HepG2 (cell line): Measurements from ENCODE around the gene TRMT2A. TPM values are rescaled to one million over a fixed set of nuclear protein-coding genes. Genes with fewer than 3 reads are reported as not detected.

Source experiments
- microRNA counts: library from miRNA; unstranded; fragments of <30 nt; microRNA quantifications from one replicate; lab custom pipeline; 2015
- microRNA-seq: library from miRNA; unstranded; fragments of <30 nt; microRNA quantifications from one replicate; pipeline ENCODE4, GENCODE V29; 2020
- polyA plus RNA-seq, 8 experiments: library from polyadenylated mRNA; depleted of rRNA in 3 of 8; stranded (reverse) in 7 of 8; unstranded in 1 of 8; fragments of >200 nt; fragmentation: Illumina TruSeq in 4 of 8; extraction: Trizol in 4 of 8; gene quantifications; 2 replicates each; pipeline versions ENCODE4 v1.2.1 to v1.2.3, GENCODE V29; 2011 to 2016; ENCODE audit warnings: low read depth in 4 of 8, missing spikeins in 1 of 8, mixed read lengths in 1 of 8; ENCODE audit not compliant: insufficient read depth in 1 of 8
- small RNA-seq, 3 experiments: library from RNA; depleted of rRNA; stranded (forward); fragments of <200 nt; gene quantifications; one replicate each; pipeline ENCODE3, GENCODE V24; 2012; ENCODE audit warnings: low read depth in 2 of 3, low replicate concordance in 1 of 3; ENCODE audit not compliant: insufficient read length in 3 of 3, insufficient read depth in 2 of 3
- total RNA-seq, 5 experiments: library from RNA; depleted of rRNA; stranded (reverse); fragments of >200 nt; fragmentation: Illumina TruSeq; extraction: Trizol; gene quantifications; 2 replicates each; pipeline ENCODE4 v1.2.3, GENCODE V29; 2016; ENCODE audit warnings: low read depth in 1 of 5

The TRMT2A gene
- total and polyA plus RNA-seq, 2 of the 13 experiments (the other 11 are each of a cell fraction or from before 2014, with no cell fraction given): 24.0 to 30.3 TPM

MicroRNA genes within 50 kb of the gene (microRNA counts, 767-probe panel; counts per million panel counts)
- not detected for microRNA hsa-miR-1306-3p (lab: Ali Mortazavi, UCI)

Small RNAs within 50 kb of the gene (microRNA-seq; reads per million reads assigned to microRNA genes)
- gene MIR6816: 0.68 reads per million

Small RNAs within 50 kb of the gene (small RNA-seq; reads per million reads assigned to genes)
- gene MIR6816: 0 to 1.9 (median 0) reads per million in 3 experiments
- 0 reads per million in 3 experiments for gene RF00017
- gene RF00599: 0 reads per million in 3 experiments

Other genes with a start within 250 kb of the TRMT2A start
- gene COMT, start 175.5 kb downstream of the TRMT2A start, total RNA-seq (2016; rRNA removed; fragmentation: Illumina TruSeq; extraction: Trizol): 144 and 162 TPM in 2 replicates
- gene COMT, start 175.5 kb downstream of the TRMT2A start, polyA plus RNA-seq (2011; rRNA removed): 156 and 194 TPM in 2 replicates
- gene TXNRD2, start 175.4 kb downstream of the TRMT2A start, total RNA-seq (2016; rRNA removed; fragmentation: Illumina TruSeq; extraction: Trizol): 16.4 and 18.6 TPM in 2 replicates
- 17.5 and 23.4 TPM in 2 replicates for gene TXNRD2, start 175.4 kb downstream of the TRMT2A start, polyA plus RNA-seq (2011; rRNA removed)
- 10.4 and 17.7 TPM in 2 replicates for gene ARVCF, start 100.4 kb downstream of the TRMT2A start, total RNA-seq (2016; rRNA removed; fragmentation: Illumina TruSeq; extraction: Trizol)
- gene ARVCF, start 100.4 kb downstream of the TRMT2A start, polyA plus RNA-seq (2011; rRNA removed): 16.4 and 23.8 TPM in 2 replicates
- gene TANGO2, start 96.1 kb downstream of the TRMT2A start, total RNA-seq (2016; rRNA removed; fragmentation: Illumina TruSeq; extraction: Trizol): 12.1 and 12.9 TPM in 2 replicates
- gene TANGO2, start 96.1 kb downstream of the TRMT2A start, polyA plus RNA-seq (2011; rRNA removed): 14.8 and 20.8 TPM in 2 replicates
- 14.8 and 23.2 TPM in 2 replicates for gene DGCR8, start 37.0 kb downstream of the TRMT2A start, total RNA-seq (2016; rRNA removed; fragmentation: Illumina TruSeq; extraction: Trizol)
- 10.2 and 14.6 TPM in 2 replicates for gene DGCR8, start 37.0 kb downstream of the TRMT2A start, polyA plus RNA-seq (2011; rRNA removed)
- gene RANBP1, start 1.1 kb downstream of the TRMT2A start, total RNA-seq (2016; rRNA removed; fragmentation: Illumina TruSeq; extraction: Trizol): 492 and 544 TPM in 2 replicates
- 167 and 181 TPM in 2 replicates for gene RANBP1, start 1.1 kb downstream of the TRMT2A start, polyA plus RNA-seq (2011; rRNA removed)
- gene ZDHHC8, start 14.6 kb upstream of the TRMT2A start, total RNA-seq (2016; rRNA removed; fragmentation: Illumina TruSeq; extraction: Trizol): 2.2 and 7.5 TPM in 2 replicates
- 21.3 and 23.8 TPM in 2 replicates for gene ZDHHC8, start 14.6 kb upstream of the TRMT2A start, polyA plus RNA-seq (2011; rRNA removed)
- not detected in 2 replicates for gene CCDC188, start 33.8 kb upstream of the TRMT2A start, total RNA-seq (2016; rRNA removed; fragmentation: Illumina TruSeq; extraction: Trizol)
- not detected in 2 replicates for gene CCDC188, start 33.8 kb upstream of the TRMT2A start, polyA plus RNA-seq (2011; rRNA removed)
- gene RTN4R, start 151.1 kb upstream of the TRMT2A start, total RNA-seq (2016; rRNA removed; fragmentation: Illumina TruSeq; extraction: Trizol): 0.11 and 0.22 TPM in 2 replicates
- 0.54 and 0.77 TPM in 2 replicates for gene RTN4R, start 151.1 kb upstream of the TRMT2A start, polyA plus RNA-seq (2011; rRNA removed)
- 28.6 and 35.3 TPM in 2 replicates for gene DGCR6L, start 202.8 kb upstream of the TRMT2A start, total RNA-seq (2016; rRNA removed; fragmentation: Illumina TruSeq; extraction: Trizol)
- 17.5 and 21.0 TPM in 2 replicates for gene DGCR6L, start 202.8 kb upstream of the TRMT2A start, polyA plus RNA-seq (2011; rRNA removed)